NCI-H524 (cell line): ENCODE data around the gene MPHOSPH6.
A peak's percentile ranks its signal among the peaks of the same experiment; 100 is the strongest.
"Not testable (repeated sequence)": the region's sequence is repeated elsewhere in the genome, so short reads cannot be mapped to it uniquely, and the experiment has no call there.

Experiments
- DNase-seq, 2 experiments: peaks; one replicate each; lab custom pipeline; 2025; lab: John Stamatoyannopoulos, UW

MPHOSPH6 gene

DNA sequence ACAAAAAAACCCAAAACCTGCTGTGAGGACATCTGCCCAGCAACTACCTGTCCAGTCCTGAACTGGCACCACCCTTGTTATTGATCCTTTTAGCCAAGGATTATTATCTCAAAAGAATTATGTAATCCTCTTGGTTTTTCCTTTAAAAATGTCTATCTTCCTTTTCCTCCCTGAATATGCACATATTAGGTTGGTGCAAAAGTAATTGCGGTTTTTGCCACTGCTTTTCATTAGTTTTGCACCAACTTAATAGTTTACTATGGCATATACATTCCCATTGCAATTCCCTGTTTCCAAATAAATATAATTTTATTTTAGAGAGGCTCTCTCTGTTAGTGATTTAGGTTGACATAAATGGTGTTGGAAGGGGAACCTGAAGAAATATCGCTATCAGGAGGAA is 51.3 kb downstream of the MPHOSPH6 start:
- DNase-seq, result no peak

DNA sequence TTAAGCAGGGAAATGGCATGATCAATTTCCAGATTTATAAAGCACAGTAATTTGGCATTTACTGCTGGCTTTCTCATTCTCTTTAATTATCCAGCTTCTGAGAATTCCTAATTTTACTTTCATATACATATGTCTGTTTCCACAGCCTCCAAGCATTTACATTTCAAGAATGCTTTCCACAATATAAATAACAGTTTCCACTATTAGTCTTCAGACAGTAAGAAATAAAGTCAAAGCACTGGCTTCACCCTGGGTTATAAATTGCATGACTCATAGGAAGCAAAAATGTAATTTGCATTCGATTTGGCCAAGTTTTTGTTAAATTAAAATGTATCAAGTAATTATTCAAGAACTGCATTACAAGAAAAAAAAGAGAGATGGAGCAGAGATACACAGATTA is 53.5 kb downstream of the MPHOSPH6 start:
- no peak for DNase-seq

DNA sequence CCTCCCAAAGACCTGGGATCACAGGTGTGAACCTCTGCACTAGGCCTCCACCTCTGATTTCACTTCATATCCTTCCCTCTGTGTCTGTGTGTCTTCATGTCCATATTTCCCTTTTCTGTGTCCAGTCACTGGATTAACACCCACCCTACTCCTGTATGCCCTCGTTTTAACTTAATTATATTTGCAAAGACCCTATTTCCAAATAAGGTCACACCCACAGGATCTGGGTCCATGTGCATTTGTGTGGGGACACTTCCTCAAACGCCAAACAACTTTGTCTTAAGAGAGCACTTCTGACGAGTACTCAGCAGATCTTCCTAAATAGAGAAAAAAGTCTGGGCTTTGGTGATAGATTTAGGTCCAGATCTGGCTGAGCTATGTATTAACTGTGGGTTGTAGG is 56.3 kb downstream of the MPHOSPH6 start:
- no peak for DNase-seq

DNA sequence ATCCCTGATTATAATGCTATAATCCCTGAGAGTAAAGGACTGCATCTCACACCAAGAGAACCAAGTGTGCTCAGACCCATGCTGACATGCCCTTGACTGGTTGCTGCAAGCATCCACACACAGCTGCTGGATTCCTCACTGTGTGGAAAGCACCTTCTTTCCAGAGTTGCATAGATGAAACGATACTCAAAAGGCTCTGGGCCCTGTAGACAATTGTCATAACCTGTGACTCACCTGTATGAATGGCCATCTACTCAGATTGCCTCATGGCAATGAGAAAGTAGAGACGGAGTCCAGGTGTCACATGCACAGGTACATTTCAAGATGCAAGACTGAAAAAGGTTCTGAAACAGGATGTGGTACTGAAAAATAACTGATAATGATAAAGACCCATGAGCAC is 58.1 kb downstream of the MPHOSPH6 start:
- DNase-seq, result peak in 1 of 2 experiments; percentile 11

DNA sequence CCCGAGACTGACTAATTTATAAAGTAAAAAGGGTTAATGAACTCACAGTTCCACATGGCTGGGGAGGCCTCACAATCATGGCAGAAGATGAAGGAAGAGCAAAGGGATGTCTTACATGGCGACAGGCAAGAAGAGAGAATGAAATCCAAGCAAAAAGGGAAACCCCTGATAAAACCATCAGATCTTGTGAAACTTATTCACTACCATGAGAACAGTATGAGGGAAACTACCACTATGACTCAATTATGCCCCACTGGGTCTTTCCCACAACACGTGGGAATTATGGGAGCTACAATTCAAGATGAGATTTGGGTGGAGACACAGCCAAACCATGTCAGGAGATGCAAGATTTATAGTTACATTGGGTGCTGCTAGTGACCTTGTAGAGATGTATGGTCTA is 60.8 kb downstream of the MPHOSPH6 start:
- not testable (repeated sequence) for DNase-seq

DNA sequence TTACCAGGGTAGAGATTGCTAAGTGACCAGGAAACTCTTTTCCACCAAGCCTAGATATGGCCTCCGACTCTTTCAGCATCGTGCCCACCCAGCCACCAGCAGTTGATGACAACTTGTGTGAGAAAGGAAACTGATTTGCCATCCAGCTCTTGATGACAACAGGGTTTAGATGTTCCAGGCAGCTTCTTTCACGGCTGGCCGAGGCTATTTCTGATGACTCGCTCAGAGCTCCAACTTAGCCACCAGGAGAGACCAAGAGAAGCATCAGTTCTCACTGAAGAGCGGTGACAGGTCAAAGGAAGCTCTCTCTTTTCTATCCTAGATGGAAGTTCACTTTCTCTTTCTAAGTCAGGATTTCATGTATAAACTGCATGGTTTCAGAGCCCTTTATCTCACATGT is 61.2 kb downstream of the MPHOSPH6 start:
- DNase-seq, result no peak

DNA sequence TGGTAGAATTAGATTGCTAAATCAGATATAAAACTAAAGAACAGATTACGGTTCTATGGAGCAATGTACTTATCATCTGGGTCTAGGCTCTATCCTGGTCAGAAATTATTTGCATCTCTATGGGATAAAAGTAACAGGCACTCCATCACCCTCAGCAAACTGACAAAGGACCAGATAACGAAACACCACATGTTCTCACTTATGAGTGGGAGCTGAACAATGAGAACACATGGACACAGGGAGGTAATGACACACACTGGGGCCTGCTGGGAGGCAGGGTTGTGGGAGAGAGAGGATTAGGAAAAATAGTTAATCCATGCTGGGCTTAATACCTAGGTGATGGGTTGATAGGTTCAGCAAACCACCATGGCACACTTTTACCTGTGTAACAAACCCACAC is 61.9 kb downstream of the MPHOSPH6 start:
- DNase-seq, result peak; percentile 87 to 93

DNA sequence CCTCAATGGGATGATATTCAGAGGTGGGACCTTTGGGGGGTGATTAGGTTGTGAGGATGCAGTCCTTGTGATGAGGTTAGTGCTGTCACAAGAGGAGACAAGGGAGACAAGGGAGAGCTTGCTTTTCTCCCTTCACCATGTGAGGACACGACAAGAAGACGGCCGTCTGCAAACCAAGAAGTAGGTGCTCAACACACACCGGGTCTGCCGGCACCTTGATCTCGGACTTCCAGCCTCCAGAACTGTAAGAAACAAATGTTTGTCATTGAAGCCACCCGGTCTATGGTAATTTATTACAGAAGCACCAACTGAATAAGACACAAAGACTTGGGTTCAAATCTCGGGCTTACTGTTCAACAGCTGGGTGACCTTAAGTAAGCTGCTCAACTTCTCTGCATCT is 64.9 kb downstream of the MPHOSPH6 start:
- DNase-seq, result no peak
